ENCODE data around the gene CCP110.
A peak's percentile ranks its signal among the peaks of the same experiment; 100 is the strongest.

Gene CCP110

GRCh38 chr16:19555186-19555937 lies 31.6 kb downstream of the CCP110 start, which contains the start of gene VPS35L:
Gene VPS35L, plus strand, starts transcription at chr16:19555703. Its CDS starts 27 bp downstream, at chr16:19555730.
- Histone ChIP-seq H3K27me3 (ENCODE audit: control insufficient read depth, insufficient read depth, low read length) (no peaks in the 10 kb centered on the region), H3K9ac (ENCODE audit: low read depth, low read length) (peak within 1 kb of the TSS; percentile 96), H3K27ac (ENCODE audit: low read depth, low read length) (peak within 1 kb of the TSS; percentile 96), H3K9me3 (ENCODE audit: control insufficient read depth, insufficient read depth, low read length) (no peaks in the 10 kb centered on the region), H3K36me3 (ENCODE audit: control insufficient read depth, insufficient read depth, low read length) (peaks cover 24% of the 10 kb centered on the region), H3K4me3 (ENCODE audit: low read depth, low read length) (peak within 1 kb of the TSS; percentile 84), H3K4me1 (ENCODE audit: control insufficient read depth, insufficient read depth, low read length) (peaks cover 5% of the 10 kb centered on the region)

- Histone ChIP-seq H3K36me3 (ENCODE audit: control insufficient read depth, insufficient read depth, low read length) (peaks cover 16% of the 10 kb centered on the region), H3K9me3 (ENCODE audit: control insufficient read depth, insufficient read depth, low read length) (no peaks in the 10 kb centered on the region), H3K4me1 (ENCODE audit: control insufficient read depth, insufficient read depth, low read length) (peaks cover 5% of the 10 kb centered on the region), H3K9ac (ENCODE audit: low read depth, low read length) (peak overlapping the region; percentile 96), H3K27me3 (ENCODE audit: control insufficient read depth, insufficient read depth, low read length) (no peaks in the 10 kb centered on the region), H3K27ac (ENCODE audit: low read depth, low read length) (peak overlapping the region; percentile 96), H3K4me3 (ENCODE audit: low read depth, low read length) (peak overlapping the region; percentile 84)
Observed at GRCh38 chr16:19555938-19556771, 32.4 kb downstream of the CCP110 start.

GRCh38 chr16:19559242-19559910 lies 35.6 kb downstream of the CCP110 start:
- Histone ChIP-seq H3K36me3 (ENCODE audit: control insufficient read depth, insufficient read depth, low read length) (no peaks in the 10 kb centered on the region), H3K4me3 (ENCODE audit: low read depth, low read length) (no peak overlapping the region), H3K27me3 (ENCODE audit: control insufficient read depth, insufficient read depth, low read length) (no peaks in the 10 kb centered on the region), H3K27ac (ENCODE audit: low read depth, low read length) (no peak overlapping the region), H3K4me1 (ENCODE audit: control insufficient read depth, insufficient read depth, low read length) (peaks cover 5% of the 10 kb centered on the region), H3K9ac (ENCODE audit: low read depth, low read length) (no peak overlapping the region), H3K9me3 (ENCODE audit: control insufficient read depth, insufficient read depth, low read length) (no peaks in the 10 kb centered on the region)

GRCh38 chr16:19560078-19560477 lies 36.3 kb downstream of the CCP110 start:
- no peak overlapping the region for H3K27ac ChIP-seq (ENCODE audit: low read depth, low read length)

GRCh38 chr16:19563377-19563776 lies 39.6 kb downstream of the CCP110 start:
- no peak overlapping the region for H3K9ac ChIP-seq (ENCODE audit: low read depth, low read length)
- H3K4me1 ChIP-seq (ENCODE audit: control insufficient read depth, insufficient read depth, low read length): peaks cover 5% of the 10 kb centered on the region
- H3K36me3 ChIP-seq (ENCODE audit: control insufficient read depth, insufficient read depth, low read length): peaks cover 35% of the 10 kb centered on the region
- no peaks in the 10 kb centered on the region for H3K9me3 ChIP-seq (ENCODE audit: control insufficient read depth, insufficient read depth, low read length)
- H3K27me3 ChIP-seq (ENCODE audit: control insufficient read depth, insufficient read depth, low read length): no peaks in the 10 kb centered on the region
- no peak overlapping the region for H3K4me3 ChIP-seq (ENCODE audit: low read depth, low read length)
- no peak overlapping the region for H3K27ac ChIP-seq (ENCODE audit: low read depth, low read length)

More at GRCh38 chr16:19560078-19560477, 36.3 kb downstream of the CCP110 start:
- Histone ChIP-seq H3K4me1 (ENCODE audit: control insufficient read depth, insufficient read depth, low read length) (peaks cover 5% of the 10 kb centered on the region), H3K27me3 (ENCODE audit: control insufficient read depth, insufficient read depth, low read length) (no peaks in the 10 kb centered on the region), H3K9me3 (ENCODE audit: control insufficient read depth, insufficient read depth, low read length) (no peaks in the 10 kb centered on the region), H3K9ac (ENCODE audit: low read depth, low read length) (no peak overlapping the region), H3K36me3 (ENCODE audit: control insufficient read depth, insufficient read depth, low read length) (peaks cover 7% of the 10 kb centered on the region; the same call in 1 of the 2 replicates), H3K4me3 (ENCODE audit: low read depth, low read length) (no peak overlapping the region)

GRCh38 chr16:19566362-19566761 lies 42.6 kb downstream of the CCP110 start:
- Histone ChIP-seq H3K4me1 (ENCODE audit: control insufficient read depth, insufficient read depth, low read length) (no peaks in the 10 kb centered on the region), H3K27me3 (ENCODE audit: control insufficient read depth, insufficient read depth, low read length) (no peaks in the 10 kb centered on the region), H3K9me3 (ENCODE audit: control insufficient read depth, insufficient read depth, low read length) (no peaks in the 10 kb centered on the region), H3K27ac (ENCODE audit: low read depth, low read length) (no peak overlapping the region), H3K4me3 (ENCODE audit: low read depth, low read length) (no peak overlapping the region), H3K36me3 (ENCODE audit: control insufficient read depth, insufficient read depth, low read length) (peaks cover 54% of the 10 kb centered on the region), H3K9ac (ENCODE audit: low read depth, low read length) (no peak overlapping the region)

GRCh38 chr16:19567560-19567959 lies 43.8 kb downstream of the CCP110 start:
- Histone ChIP-seq H3K36me3 (ENCODE audit: control insufficient read depth, insufficient read depth, low read length) (peaks cover 58% of the 10 kb centered on the region), H3K4me1 (ENCODE audit: control insufficient read depth, insufficient read depth, low read length) (no peaks in the 10 kb centered on the region), H3K27ac (ENCODE audit: low read depth, low read length) (no peak overlapping the region), H3K27me3 (ENCODE audit: control insufficient read depth, insufficient read depth, low read length) (no peaks in the 10 kb centered on the region), H3K9ac (ENCODE audit: low read depth, low read length) (no peak overlapping the region), H3K9me3 (ENCODE audit: control insufficient read depth, insufficient read depth, low read length) (no peaks in the 10 kb centered on the region), H3K4me3 (ENCODE audit: low read depth, low read length) (no peak overlapping the region)

- Histone ChIP-seq H3K9me3 (ENCODE audit: control insufficient read depth, insufficient read depth, low read length) (no peaks in the 10 kb centered on the region), H3K27ac (ENCODE audit: low read depth, low read length) (no peak overlapping the region), H3K27me3 (ENCODE audit: control insufficient read depth, insufficient read depth, low read length) (no peaks in the 10 kb centered on the region), H3K4me1 (ENCODE audit: control insufficient read depth, insufficient read depth, low read length) (no peaks in the 10 kb centered on the region), H3K9ac (ENCODE audit: low read depth, low read length) (no peak overlapping the region), H3K4me3 (ENCODE audit: low read depth, low read length) (no peak overlapping the region), H3K36me3 (ENCODE audit: control insufficient read depth, insufficient read depth, low read length) (peaks cover 65% of the 10 kb centered on the region)
Observed at GRCh38 chr16:19573997-19574396, 50.3 kb downstream of the CCP110 start.

- H3K4me3 ChIP-seq (ENCODE audit: low read depth, low read length): no peak overlapping the region
- H3K27ac ChIP-seq (ENCODE audit: low read depth, low read length): no peak overlapping the region
- no peak overlapping the region for H3K9ac ChIP-seq (ENCODE audit: low read depth, low read length)
- H3K9me3 ChIP-seq (ENCODE audit: control insufficient read depth, insufficient read depth, low read length): no peaks in the 10 kb centered on the region
- no peaks in the 10 kb centered on the region for H3K27me3 ChIP-seq (ENCODE audit: control insufficient read depth, insufficient read depth, low read length)
- no peaks in the 10 kb centered on the region for H3K4me1 ChIP-seq (ENCODE audit: control insufficient read depth, insufficient read depth, low read length)
- H3K36me3 ChIP-seq (ENCODE audit: control insufficient read depth, insufficient read depth, low read length): peaks cover 63% of the 10 kb centered on the region
Observed at GRCh38 chr16:19574615-19575014, 50.9 kb downstream of the CCP110 start.

- Histone ChIP-seq H3K36me3 (ENCODE audit: control insufficient read depth, insufficient read depth, low read length) (peaks cover 73% of the 10 kb centered on the region), H3K27ac (ENCODE audit: low read depth, low read length) (no peak overlapping the region)
Observed at GRCh38 chr16:19578378-19578971, 54.7 kb downstream of the CCP110 start.

More at GRCh38 chr16:19578378-19578971, 54.7 kb downstream of the CCP110 start:
- Histone ChIP-seq H3K4me3 (ENCODE audit: low read depth, low read length) (no peak overlapping the region), H3K4me1 (ENCODE audit: control insufficient read depth, insufficient read depth, low read length) (no peaks in the 10 kb centered on the region), H3K9me3 (ENCODE audit: control insufficient read depth, insufficient read depth, low read length) (peaks cover 9% of the 10 kb centered on the region), H3K9ac (ENCODE audit: low read depth, low read length) (no peak overlapping the region), H3K27me3 (ENCODE audit: control insufficient read depth, insufficient read depth, low read length) (no peaks in the 10 kb centered on the region)
